OCI-LY7 (cell line): Measurements from ENCODE around the gene COPS3. TPM values are rescaled to one million over a fixed set of nuclear protein-coding genes. Genes with fewer than 3 reads are reported as not detected.

Experiments used
- BruUV-seq: library from RNA; stranded (reverse); fragments of 400-500 nt; replicated peaks from 2 replicates; lab custom pipeline; 2021; lab: Mats Ljungman, UMichigan
- CTCF ChIA-PET: fragments of 300-600 bp; sonication (Branson Sonifier 250); formaldehyde crosslinking; loops from one replicate; lab custom pipeline; 2022; ENCODE audit warnings: antibody characterized with exemption; ENCODE audit not compliant: unreplicated experiment; lab: Charles Lee
- POLR2A ChIA-PET: fragments of 300-600 bp; sonication (Branson Sonifier 250); formaldehyde crosslinking; loops from one replicate; lab custom pipeline; 2022; ENCODE audit warnings: antibody characterized with exemption; lab: Charles Lee
- DNase-seq: peaks from one replicate; pipeline ENCODE4 v3.0.0-alpha.2; 2015; ENCODE audit warnings: low spot score
- H2AFZ ChIP-seq: fragments of 200-600 bp; sonication (generic), shearing (Covaris generic); 2 replicates; pipeline ENCODE4 v1.6.1; 2014; ENCODE audit warnings: mild to moderate bottlenecking, antibody characterized with exemption, low read length, moderate library complexity
- H3K27ac ChIP-seq: fragments of 200-600 bp; sonication (generic); 2 replicates; pipeline ENCODE4 v1.5.1; 2014; ENCODE audit warnings: mixed run types, low read depth, mild to moderate bottlenecking, moderate library complexity, low read length, inconsistent platforms; ENCODE audit not compliant: poor library complexity, severe bottlenecking
- H3K36me3 ChIP-seq: fragments of 200-600 bp; sonication (generic); 2 replicates; pipeline ENCODE4 v1.6.1; 2014; ENCODE audit warnings: mild to moderate bottlenecking, antibody characterized with exemption, low read length, moderate library complexity, mixed read lengths; ENCODE audit not compliant: insufficient read depth
- H3K4me1 ChIP-seq: fragments of 200-600 bp; sonication (generic); 2 replicates; pipeline ENCODE4 v1.5.1; 2014; ENCODE audit warnings: mild to moderate bottlenecking, low read length; ENCODE audit not compliant: insufficient read depth, poor library complexity, severe bottlenecking
- H3K4me2 ChIP-seq: fragments of 200-600 bp; sonication (generic); 2 replicates; pipeline ENCODE4 v1.6.1; 2014; ENCODE audit warnings: mild to moderate bottlenecking, low read length
- H3K4me3 ChIP-seq: fragments of 200-600 bp; sonication (generic); 2 replicates; pipeline ENCODE4 v1.5.1; 2014; ENCODE audit warnings: mild to moderate bottlenecking, low read depth, low read length; ENCODE audit not compliant: poor library complexity, severe bottlenecking
- H3K79me2 ChIP-seq: fragments of 200-600 bp; sonication (generic); 2 replicates; pipeline ENCODE4 v1.6.1; 2016; ENCODE audit warnings: low read depth, mild to moderate bottlenecking, low read length, moderate library complexity, mixed read lengths; ENCODE audit not compliant: insufficient read depth
- H3K9me2 ChIP-seq: fragments of 200-600 bp; sonication (generic); 2 replicates; pipeline ENCODE4 v1.6.1; 2016; ENCODE audit warnings: mild to moderate bottlenecking, low read length, mixed read lengths; ENCODE audit not compliant: insufficient read depth
- H3K9me3 ChIP-seq: fragments of 200-600 bp; sonication (generic); 2 replicates; pipeline ENCODE4 v1.6.1; 2014; ENCODE audit warnings: mild to moderate bottlenecking, mixed run types, low read length, mixed read lengths
- H4K20me1 ChIP-seq: fragments of 200-600 bp; sonication (generic); 2 replicates; pipeline ENCODE4 v1.6.1; 2014; ENCODE audit warnings: mild to moderate bottlenecking, antibody characterized with exemption, low read length, moderate library complexity, mixed read lengths; ENCODE audit not compliant: insufficient read depth
- CTCF ChIP-seq: fragments of 200-600 bp; sonication (generic); conservative IDR thresholded peaks from 2 replicates; pipeline ENCODE4 v1.5.1; 2014; ENCODE audit warnings: mild to moderate bottlenecking, antibody characterized with exemption, low read length, moderate library complexity, mixed read lengths
- EZH2phosphoT487 ChIP-seq: fragments of 200-600 bp; sonication (generic); IDR thresholded peaks from 2 replicates; pipeline ENCODE4 v1.6.1; 2018; ENCODE audit warnings: low read depth, borderline replicate concordance, mild to moderate bottlenecking, mixed run types, antibody characterized with exemption, low read length, moderate library complexity, mixed read lengths
- intact Hi-C: fragments of 100-400 bp; cut with micrococcal nuclease; formaldehyde crosslinking; loops from one replicate; pipeline ENCODE4 v1.10.0; 2022; ENCODE audit not compliant: unreplicated experiment
- total RNA-seq, 2 experiments: library from RNA; depleted of rRNA in 1 of 2; stranded (reverse); fragments of >200 nt in 1 of 2; shearing (Covaris generic) in 1 of 2; gene quantifications; 2 replicates each; pipeline ENCODE4 v1.2.3, GENCODE V29; 2014 to 2022

The COPS3 gene
- total RNA-seq, 2 experiments from 2014 or later = 83.9 to 113 TPM

- H3K4me1 ChIP-seq = no peaks in the 10 kb centered on the region
- no TSS peak for BruUV-seq
- H4K20me1 ChIP-seq = no peaks in the 10 kb centered on the region
- DNase-seq = no peak
- POLR2A ChIA-PET = interaction anchor here (0.6 to 0.7 kb wide), 3 partner anchors 79 to 117 kb away, joined by 3 to 5 read pairs (median 4); no protein-coding TSS in a partner anchor
- H3K36me3 ChIP-seq = no peaks in the 10 kb centered on the region
- H3K4me3 ChIP-seq = no peak overlapping the region
- no peak for TF ChIP-seq CTCF
- no peak for TF ChIP-seq EZH2phosphoT487
- no peak overlapping the region for H3K4me2 ChIP-seq
- intact Hi-C loops = no loop called here
- no peaks in the 10 kb centered on the region for H3K79me2 ChIP-seq
- no peak overlapping the region for H2AFZ ChIP-seq
- H3K9me2 ChIP-seq = no peaks in the 10 kb centered on the region
- H3K9me3 ChIP-seq = no peaks in the 10 kb centered on the region
- no peak overlapping the region for H3K27ac ChIP-seq
- CTCF ChIA-PET = no interaction called here
Observed at GRCh38 chr17:17201271-17201670, 79.8 kb downstream of the COPS3 start.

GRCh38 chr17:17200831-17201230 is 80.2 kb downstream of the COPS3 start:
- no peaks in the 10 kb centered on the region for H3K9me2 ChIP-seq
- intact Hi-C loops = no loop called here
- no peak overlapping the region for H2AFZ ChIP-seq
- H3K4me3 ChIP-seq = no peak overlapping the region
- ChIA-PET CTCF (no interaction called here), POLR2A (interaction anchor here (0.6 to 0.7 kb wide), 3 partner anchors 80 to 118 kb away, joined by 3 to 5 read pairs (median 4); no protein-coding TSS in a partner anchor)
- no TSS peak for BruUV-seq
- H3K27ac ChIP-seq = no peak overlapping the region
- H3K79me2 ChIP-seq = no peaks in the 10 kb centered on the region
- H3K9me3 ChIP-seq = no peaks in the 10 kb centered on the region
- no peaks in the 10 kb centered on the region for H3K4me1 ChIP-seq
- TF ChIP-seq CTCF (no peak), EZH2phosphoT487 (no peak)
- H3K36me3 ChIP-seq = no peaks in the 10 kb centered on the region
- no peaks in the 10 kb centered on the region for H4K20me1 ChIP-seq
- DNase-seq = no peak
- no peak overlapping the region for H3K4me2 ChIP-seq

- H3K79me2 ChIP-seq = no peaks in the 10 kb centered on the region
- H3K9me3 ChIP-seq = no peaks in the 10 kb centered on the region
- CTCF ChIA-PET = no interaction called here
- H4K20me1 ChIP-seq = no peaks in the 10 kb centered on the region
- DNase-seq = no peak
- H3K4me3 ChIP-seq = no peak overlapping the region
- no peaks in the 10 kb centered on the region for H3K36me3 ChIP-seq
- TF ChIP-seq EZH2phosphoT487 = no peak
- TF ChIP-seq CTCF = no peak
- H3K9me2 ChIP-seq = no peaks in the 10 kb centered on the region
- BruUV-seq = no TSS peak
- H2AFZ ChIP-seq = no peak overlapping the region
- no peak overlapping the region for H3K4me2 ChIP-seq
- H3K4me1 ChIP-seq = no peaks in the 10 kb centered on the region
- no peak overlapping the region for H3K27ac ChIP-seq
- intact Hi-C loops = no loop called here
- POLR2A ChIA-PET = no interaction called here
Observed at GRCh38 chr17:17200311-17200710, 80.7 kb downstream of the COPS3 start.
